OCI-LY7 (cell line): ENCODE results near the gene HK3. TPM values are rescaled to one million over a fixed set of nuclear protein-coding genes. Genes with fewer than 3 reads are reported as not detected.

Experiments used
- BruUV-seq: library from RNA; stranded (reverse); fragments of 400-500 nt; replicated peaks from 2 replicates; lab custom pipeline; 2021; lab: Mats Ljungman, UMichigan
- CTCF ChIA-PET: fragments of 300-600 bp; sonication (Branson Sonifier 250); formaldehyde crosslinking; loops from one replicate; lab custom pipeline; 2022; ENCODE audit warnings: antibody characterized with exemption; ENCODE audit not compliant: unreplicated experiment; lab: Charles Lee
- POLR2A ChIA-PET: fragments of 300-600 bp; sonication (Branson Sonifier 250); formaldehyde crosslinking; loops from one replicate; lab custom pipeline; 2022; ENCODE audit warnings: antibody characterized with exemption; lab: Charles Lee
- DNase-seq: peaks from one replicate; pipeline ENCODE4 v3.0.0-alpha.2; 2015; ENCODE audit warnings: low spot score
- H2AFZ ChIP-seq: fragments of 200-600 bp; sonication (generic), shearing (Covaris generic); 2 replicates; pipeline ENCODE4 v1.6.1; 2014; ENCODE audit warnings: mild to moderate bottlenecking, antibody characterized with exemption, low read length, moderate library complexity
- H3K27ac ChIP-seq: fragments of 200-600 bp; sonication (generic); 2 replicates; pipeline ENCODE4 v1.5.1; 2014; ENCODE audit warnings: mixed run types, low read depth, mild to moderate bottlenecking, moderate library complexity, low read length, inconsistent platforms; ENCODE audit not compliant: poor library complexity, severe bottlenecking
- H3K36me3 ChIP-seq: fragments of 200-600 bp; sonication (generic); 2 replicates; pipeline ENCODE4 v1.6.1; 2014; ENCODE audit warnings: mild to moderate bottlenecking, antibody characterized with exemption, low read length, moderate library complexity, mixed read lengths; ENCODE audit not compliant: insufficient read depth
- H3K4me1 ChIP-seq: fragments of 200-600 bp; sonication (generic); 2 replicates; pipeline ENCODE4 v1.5.1; 2014; ENCODE audit warnings: mild to moderate bottlenecking, low read length; ENCODE audit not compliant: insufficient read depth, poor library complexity, severe bottlenecking
- H3K4me2 ChIP-seq: fragments of 200-600 bp; sonication (generic); 2 replicates; pipeline ENCODE4 v1.6.1; 2014; ENCODE audit warnings: mild to moderate bottlenecking, low read length
- H3K4me3 ChIP-seq: fragments of 200-600 bp; sonication (generic); 2 replicates; pipeline ENCODE4 v1.5.1; 2014; ENCODE audit warnings: mild to moderate bottlenecking, low read depth, low read length; ENCODE audit not compliant: poor library complexity, severe bottlenecking
- H3K79me2 ChIP-seq: fragments of 200-600 bp; sonication (generic); 2 replicates; pipeline ENCODE4 v1.6.1; 2016; ENCODE audit warnings: low read depth, mild to moderate bottlenecking, low read length, moderate library complexity, mixed read lengths; ENCODE audit not compliant: insufficient read depth
- H3K9me2 ChIP-seq: fragments of 200-600 bp; sonication (generic); 2 replicates; pipeline ENCODE4 v1.6.1; 2016; ENCODE audit warnings: mild to moderate bottlenecking, low read length, mixed read lengths; ENCODE audit not compliant: insufficient read depth
- H3K9me3 ChIP-seq: fragments of 200-600 bp; sonication (generic); 2 replicates; pipeline ENCODE4 v1.6.1; 2014; ENCODE audit warnings: mild to moderate bottlenecking, mixed run types, low read length, mixed read lengths
- H4K20me1 ChIP-seq: fragments of 200-600 bp; sonication (generic); 2 replicates; pipeline ENCODE4 v1.6.1; 2014; ENCODE audit warnings: mild to moderate bottlenecking, antibody characterized with exemption, low read length, moderate library complexity, mixed read lengths; ENCODE audit not compliant: insufficient read depth
- CTCF ChIP-seq: fragments of 200-600 bp; sonication (generic); conservative IDR thresholded peaks from 2 replicates; pipeline ENCODE4 v1.5.1; 2014; ENCODE audit warnings: mild to moderate bottlenecking, antibody characterized with exemption, low read length, moderate library complexity, mixed read lengths
- EZH2phosphoT487 ChIP-seq: fragments of 200-600 bp; sonication (generic); IDR thresholded peaks from 2 replicates; pipeline ENCODE4 v1.6.1; 2018; ENCODE audit warnings: low read depth, borderline replicate concordance, mild to moderate bottlenecking, mixed run types, antibody characterized with exemption, low read length, moderate library complexity, mixed read lengths
- intact Hi-C: fragments of 100-400 bp; cut with micrococcal nuclease; formaldehyde crosslinking; loops from one replicate; pipeline ENCODE4 v1.10.0; 2022; ENCODE audit not compliant: unreplicated experiment
- total RNA-seq, 2 experiments: library from RNA; depleted of rRNA in 1 of 2; stranded (reverse); fragments of >200 nt in 1 of 2; shearing (Covaris generic) in 1 of 2; gene quantifications; 2 replicates each; pipeline ENCODE4 v1.2.3, GENCODE V29; 2014 to 2022

Gene HK3
- total RNA-seq, 2 experiments from 2014 or later, result 0.38 TPM; not detected in 1

DNA sequence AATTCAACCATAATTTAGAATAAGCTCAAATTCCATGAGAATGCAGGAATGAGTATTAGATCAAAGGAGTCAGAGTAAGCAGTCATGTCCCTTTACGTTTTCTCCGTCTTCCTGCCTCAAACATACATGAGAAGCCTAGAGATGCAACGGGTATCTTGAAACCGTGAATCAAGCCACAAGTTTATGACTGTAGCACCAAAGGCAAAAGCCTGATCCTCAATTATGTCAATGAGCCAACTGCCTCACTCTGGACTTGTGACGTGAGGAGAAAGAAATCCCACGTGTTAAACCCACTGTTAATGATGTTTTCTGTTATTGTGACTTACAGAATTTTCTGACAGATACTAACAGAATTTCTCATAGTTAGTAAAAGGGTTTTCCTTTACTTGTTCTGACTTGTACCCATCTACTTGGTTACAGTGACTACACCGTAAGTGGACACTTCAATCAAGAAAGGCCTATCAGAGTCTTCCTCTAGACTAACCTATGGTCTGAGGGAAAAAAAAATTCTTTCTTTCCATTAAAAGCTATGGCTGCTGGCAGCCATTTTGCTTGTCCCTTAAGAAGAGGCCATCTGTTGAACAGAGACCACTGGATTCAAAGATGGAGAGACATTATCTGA is 35.3 kb upstream of the HK3 start:
- H3K79me2 ChIP-seq, result no peaks in the 10 kb centered on the region
- H3K4me2 ChIP-seq, result no peak overlapping the region
- ChIA-PET POLR2A (no interaction called here), CTCF (no interaction called here)
- peaks cover 9% of the 10 kb centered on the region for H3K4me1 ChIP-seq
- H3K4me3 ChIP-seq, result no peak overlapping the region
- no TSS peak for BruUV-seq
- no peaks in the 10 kb centered on the region for H3K9me2 ChIP-seq
- no peak for TF ChIP-seq CTCF
- no peak for TF ChIP-seq EZH2phosphoT487
- H3K36me3 ChIP-seq, result peaks cover 91% of the 10 kb centered on the region
- no peak overlapping the region for H2AFZ ChIP-seq
- H3K27ac ChIP-seq, result no peak overlapping the region
- intact Hi-C loops, result no loop called here
- H4K20me1 ChIP-seq, result no peaks in the 10 kb centered on the region
- no peaks in the 10 kb centered on the region for H3K9me3 ChIP-seq
- DNase-seq, result no peak

DNA sequence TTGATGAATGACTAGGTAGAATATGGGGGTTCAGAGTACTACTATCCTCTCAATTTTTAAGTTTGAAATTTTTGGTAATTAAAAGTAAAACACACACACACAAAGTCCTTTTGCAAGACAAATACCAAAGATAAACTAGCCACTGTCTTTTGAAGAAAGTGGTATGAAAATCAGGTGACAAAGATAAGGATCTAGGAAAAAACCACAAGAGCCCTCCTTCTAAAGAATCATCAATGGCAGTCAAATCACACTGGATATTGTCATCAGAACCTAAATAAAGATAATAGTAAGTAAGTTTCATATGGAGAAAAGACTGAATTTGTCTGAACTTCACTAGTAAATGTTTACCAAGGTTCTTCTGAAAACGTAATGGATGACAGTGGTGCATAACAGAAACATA is 30.5 kb upstream of the HK3 start:
- no peak overlapping the region for H2AFZ ChIP-seq
- no peak overlapping the region for H3K27ac ChIP-seq
- H3K4me2 ChIP-seq, result no peak overlapping the region
- POLR2A ChIA-PET, result interaction anchor here (0.6 kb wide), 1 partner anchor 421 kb away, joined by 3 read pairs; no protein-coding TSS in a partner anchor
- no peaks in the 10 kb centered on the region for H4K20me1 ChIP-seq
- BruUV-seq, result no TSS peak
- DNase-seq, result no peak
- peaks cover 69% of the 10 kb centered on the region for H3K36me3 ChIP-seq
- H3K9me2 ChIP-seq, result no peaks in the 10 kb centered on the region
- no peaks in the 10 kb centered on the region for H3K9me3 ChIP-seq
- no peak for TF ChIP-seq EZH2phosphoT487
- no peak for TF ChIP-seq CTCF
- H3K4me1 ChIP-seq, result peaks cover 9% of the 10 kb centered on the region
- CTCF ChIA-PET, result no interaction called here
- H3K79me2 ChIP-seq, result no peaks in the 10 kb centered on the region
- H3K4me3 ChIP-seq, result no peak overlapping the region
- intact Hi-C loops, result no loop called here

DNA sequence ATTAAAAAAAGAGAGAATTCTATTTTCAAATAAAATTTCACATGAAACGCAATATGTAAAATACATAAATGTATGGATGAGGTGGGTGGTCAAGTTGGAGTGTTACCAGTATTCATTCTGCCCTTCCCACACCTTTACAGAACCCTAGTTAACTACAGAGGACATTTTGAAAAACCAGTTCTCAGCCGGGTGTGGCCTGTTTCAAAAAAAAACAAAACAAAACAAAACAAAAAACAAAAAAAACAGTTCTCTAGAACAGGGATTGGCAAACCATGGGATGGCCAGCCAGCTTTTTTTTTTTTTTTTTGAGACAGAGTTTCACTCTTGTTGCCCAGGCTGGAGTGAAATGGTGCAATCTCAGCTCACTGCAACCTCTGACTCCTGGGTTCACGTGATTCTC is 28.4 kb upstream of the HK3 start:
- TF ChIP-seq EZH2phosphoT487 (no peak), CTCF (no peak)
- Histone ChIP-seq H3K4me2 (no peak overlapping the region), H3K4me3 (no peak overlapping the region), H3K4me1 (peaks cover 9% of the 10 kb centered on the region), H3K9me3 (no peaks in the 10 kb centered on the region), H4K20me1 (no peaks in the 10 kb centered on the region), H3K9me2 (no peaks in the 10 kb centered on the region), H3K79me2 (no peaks in the 10 kb centered on the region), H3K36me3 (peaks cover 59% of the 10 kb centered on the region), H2AFZ (no peak overlapping the region), H3K27ac (no peak overlapping the region)
- CTCF ChIA-PET, result no interaction called here
- POLR2A ChIA-PET, result no interaction called here
- DNase-seq, result no peak
- BruUV-seq, result no TSS peak
- intact Hi-C loops, result no loop called here
